HepG2 (cell line): ENCODE results near the gene CLASP1. TPM values are rescaled to one million over a fixed set of nuclear protein-coding genes. Genes with fewer than 3 reads are reported as not detected.

Experiments
- HNF4A ChIP-seq: sonication (generic); formaldehyde crosslinking; IDR thresholded peaks from 2 replicates; pipeline ENCODE4 v1.4.0; 2020; ENCODE audit warnings: missing genetic modification reagents
- KAT8 ChIP-seq: IDR thresholded peaks from 2 replicates; pipeline ENCODE4 v1.6.1; 2016; ENCODE audit warnings: missing genetic modification reagents, missing compliant biosample characterization
- MAZ ChIP-seq, 2 experiments: sonication (generic) in 1 of 2; formaldehyde crosslinking in 1 of 2; IDR thresholded peaks; 2 replicates each; pipeline versions ENCODE4 v1.5.0 to v1.6.1; 2012 to 2020; ENCODE audit warnings: low read depth in 2 of 2, mild to moderate bottlenecking in 2 of 2, borderline replicate concordance in 1 of 2, improper control_type of control experiment in 1 of 2, low read length in 1 of 2, missing genetic modification reagents in 1 of 2, moderate library complexity in 1 of 2
- PRMT3 ChIP-seq: sonication (generic); formaldehyde crosslinking; IDR thresholded peaks from 2 replicates; pipeline ENCODE4 v1.8.1; 2022; ENCODE audit warnings: low read depth, mild to moderate bottlenecking, moderate library complexity, missing genetic modification reagents, borderline replicate concordance
- ZEB1 ChIP-seq: IDR thresholded peaks from 2 replicates; pipeline ENCODE4 v1.6.1; 2012; ENCODE audit warnings: mild to moderate bottlenecking, low read depth, inconsistent platforms; ENCODE audit not compliant: insufficient replicate concordance
- ZNF292 ChIP-seq: sonication (generic); formaldehyde crosslinking; IDR thresholded peaks from 2 replicates; pipeline ENCODE4 v1.8.1; 2022; ENCODE audit warnings: mild to moderate bottlenecking, low read depth, missing genetic modification reagents, borderline replicate concordance
- ZNF570 ChIP-seq: sonication (generic); formaldehyde crosslinking; IDR thresholded peaks from 2 replicates; pipeline ENCODE4 v1.4.0; 2020; ENCODE audit warnings: mild to moderate bottlenecking, missing genetic modification reagents, borderline replicate concordance
- ZNF747 ChIP-seq: sonication (generic); formaldehyde crosslinking; IDR thresholded peaks from 2 replicates; pipeline ENCODE4 v1.8.1; 2023; ENCODE audit warnings: missing genetic modification reagents, mild to moderate bottlenecking, borderline replicate concordance
- polyA plus RNA-seq, 8 experiments: library from polyadenylated mRNA; depleted of rRNA in 3 of 8; stranded (reverse) in 7 of 8; unstranded in 1 of 8; fragments of >200 nt; fragmentation: Illumina TruSeq in 4 of 8; extraction: Trizol in 4 of 8; gene quantifications; 2 replicates each; pipeline versions ENCODE4 v1.2.1 to v1.2.3, GENCODE V29; 2011 to 2016; ENCODE audit warnings: low read depth in 4 of 8, missing spikeins in 1 of 8, mixed read lengths in 1 of 8; ENCODE audit not compliant: insufficient read depth in 1 of 8
- total RNA-seq, 5 experiments: library from RNA; depleted of rRNA; stranded (reverse); fragments of >200 nt; fragmentation: Illumina TruSeq; extraction: Trizol; gene quantifications; 2 replicates each; pipeline ENCODE4 v1.2.3, GENCODE V29; 2016; ENCODE audit warnings: low read depth in 1 of 5
- TF ChIP-seq, protein P1 (sequence below): sonication (generic); formaldehyde crosslinking; IDR thresholded peaks from 2 replicates; pipeline ENCODE4 v1.4.0; 2020; ENCODE audit warnings: missing genetic modification reagents

Gene CLASP1
- total and polyA plus RNA-seq, 2 of the 13 experiments (the other 11 are each of a cell fraction or from before 2014, with no cell fraction given): 11.7 to 47.9 TPM

DNA sequence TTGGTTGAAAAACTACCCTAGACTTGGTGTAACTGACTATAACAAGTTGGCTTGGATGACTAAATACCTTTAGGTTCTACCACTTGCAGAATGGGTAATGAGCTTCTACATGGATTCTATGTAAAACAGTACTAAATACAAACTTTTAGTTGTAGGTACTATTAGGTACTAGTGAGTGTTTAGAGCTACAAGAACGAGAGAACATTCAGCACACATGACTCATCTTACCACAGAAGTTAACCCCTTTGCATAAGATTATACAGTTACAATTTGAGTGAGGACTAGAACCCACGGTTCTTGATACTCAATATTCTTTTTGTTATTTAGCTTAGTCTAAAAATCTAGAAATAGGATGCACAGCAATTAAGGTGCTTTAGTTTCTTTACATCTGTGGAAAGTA is 262.6 kb downstream of the CLASP1 start (continued):
- no peak for TF ChIP-seq PRMT3 (CRISPR knock-in tag)
- TF ChIP-seq ZNF570 (CRISPR knock-in tag): no peak
- no peak for TF ChIP-seq ZEB1
- TF ChIP-seq HNF4A: no peak
- TF ChIP-seq ZNF292 (CRISPR knock-in tag): no peak
- no peak for TF ChIP-seq MAZ (IDR thresholded peaks at IDR 0.05; ENCODE audit: borderline replicate concordance, low read depth, low read length)
- TF ChIP-seq MAZ (CRISPR knock-in tag; IDR thresholded peaks at IDR 0.05; ENCODE audit: low read depth): no peak
- TF ChIP-seq ZNF747 (CRISPR knock-in tag): no peak
- no peak for TF ChIP-seq KAT8 (CRISPR knock-in tag)
- TF ChIP-seq, protein P1, sequence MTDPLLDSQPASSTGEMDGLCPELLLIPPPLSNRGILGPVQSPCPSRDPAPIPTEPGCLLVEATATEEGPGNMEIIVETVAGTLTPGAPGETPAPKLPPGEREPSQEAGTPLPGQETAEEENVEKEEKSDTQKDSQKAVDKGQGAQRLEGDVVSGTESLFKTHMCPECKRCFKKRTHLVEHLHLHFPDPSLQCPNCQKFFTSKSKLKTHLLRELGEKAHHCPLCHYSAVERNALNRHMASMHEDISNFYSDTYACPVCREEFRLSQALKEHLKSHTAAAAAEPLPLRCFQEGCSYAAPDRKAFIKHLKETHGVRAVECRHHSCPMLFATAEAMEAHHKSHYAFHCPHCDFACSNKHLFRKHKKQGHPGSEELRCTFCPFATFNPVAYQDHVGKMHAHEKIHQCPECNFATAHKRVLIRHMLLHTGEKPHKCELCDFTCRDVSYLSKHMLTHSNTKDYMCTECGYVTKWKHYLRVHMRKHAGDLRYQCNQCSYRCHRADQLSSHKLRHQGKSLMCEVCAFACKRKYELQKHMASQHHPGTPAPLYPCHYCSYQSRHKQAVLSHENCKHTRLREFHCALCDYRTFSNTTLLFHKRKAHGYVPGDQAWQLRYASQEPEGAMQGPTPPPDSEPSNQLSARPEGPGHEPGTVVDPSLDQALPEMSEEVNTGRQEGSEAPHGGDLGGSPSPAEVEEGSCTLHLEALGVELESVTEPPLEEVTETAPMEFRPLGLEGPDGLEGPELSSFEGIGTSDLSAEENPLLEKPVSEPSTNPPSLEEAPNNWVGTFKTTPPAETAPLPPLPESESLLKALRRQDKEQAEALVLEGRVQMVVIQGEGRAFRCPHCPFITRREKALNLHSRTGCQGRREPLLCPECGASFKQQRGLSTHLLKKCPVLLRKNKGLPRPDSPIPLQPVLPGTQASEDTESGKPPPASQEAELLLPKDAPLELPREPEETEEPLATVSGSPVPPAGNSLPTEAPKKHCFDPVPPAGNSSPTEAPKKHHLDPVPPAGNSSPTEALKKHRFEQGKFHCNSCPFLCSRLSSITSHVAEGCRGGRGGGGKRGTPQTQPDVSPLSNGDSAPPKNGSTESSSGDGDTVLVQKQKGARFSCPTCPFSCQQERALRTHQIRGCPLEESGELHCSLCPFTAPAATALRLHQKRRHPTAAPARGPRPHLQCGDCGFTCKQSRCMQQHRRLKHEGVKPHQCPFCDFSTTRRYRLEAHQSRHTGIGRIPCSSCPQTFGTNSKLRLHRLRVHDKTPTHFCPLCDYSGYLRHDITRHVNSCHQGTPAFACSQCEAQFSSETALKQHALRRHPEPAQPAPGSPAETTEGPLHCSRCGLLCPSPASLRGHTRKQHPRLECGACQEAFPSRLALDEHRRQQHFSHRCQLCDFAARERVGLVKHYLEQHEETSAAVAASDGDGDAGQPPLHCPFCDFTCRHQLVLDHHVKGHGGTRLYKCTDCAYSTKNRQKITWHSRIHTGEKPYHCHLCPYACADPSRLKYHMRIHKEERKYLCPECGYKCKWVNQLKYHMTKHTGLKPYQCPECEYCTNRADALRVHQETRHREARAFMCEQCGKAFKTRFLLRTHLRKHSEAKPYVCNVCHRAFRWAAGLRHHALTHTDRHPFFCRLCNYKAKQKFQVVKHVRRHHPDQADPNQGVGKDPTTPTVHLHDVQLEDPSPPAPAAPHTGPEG (CRISPR knock-in tag): no peak
